OCI-M1 (cell line): ENCODE data around the gene OOSP4B.
"Not testable (repeated sequence)": the region's sequence is repeated elsewhere in the genome, so short reads cannot be mapped to it uniquely, and the experiment has no call there.

ENCODE experiments used
- DNase-seq: peaks from one replicate; lab custom pipeline; 2025; lab: John Stamatoyannopoulos, UW

Gene OOSP4B

GRCh38 chr11:60016881-60017280 is at the start of gene OOSP4B:
OOSP4B (plus strand) TSS chr11:60017181.
- no peak for DNase-seq

- peak; percentile 97 for DNase-seq
Observed at GRCh38 chr11:59967677-59968394, 49.1 kb upstream of the OOSP4B start.

- DNase-seq: no peak
Observed at GRCh38 chr11:59968395-59968783, 48.6 kb upstream of the OOSP4B start.

- no peak for DNase-seq
Observed at GRCh38 chr11:59973097-59973496, 43.9 kb upstream of the OOSP4B start.

GRCh38 chr11:59981106-59981770 is 35.7 kb upstream of the OOSP4B start:
- no peak for DNase-seq

GRCh38 chr11:59982037-59982436 is 34.9 kb upstream of the OOSP4B start:
- DNase-seq: peak; percentile 38

GRCh38 chr11:59983212-59983611 is 33.8 kb upstream of the OOSP4B start:
- DNase-seq: no peak

GRCh38 chr11:59984368-59984767 is 32.6 kb upstream of the OOSP4B start:
- no peak for DNase-seq

GRCh38 chr11:59990421-59990820 is 26.6 kb upstream of the OOSP4B start:
- DNase-seq: no peak

- DNase-seq: peak; percentile 75
Observed at GRCh38 chr11:59992425-59992824, 24.6 kb upstream of the OOSP4B start.

GRCh38 chr11:59997800-59998199 is 19.2 kb upstream of the OOSP4B start:
- DNase-seq: no peak

- no peak for DNase-seq
Observed at GRCh38 chr11:59999691-60000090, 17.3 kb upstream of the OOSP4B start.

- no peak for DNase-seq
Observed at GRCh38 chr11:60003729-60004128, 13.3 kb upstream of the OOSP4B start.

- no peak for DNase-seq
Observed at GRCh38 chr11:60005360-60005759, 11.6 kb upstream of the OOSP4B start.

GRCh38 chr11:60018058-60018457 is 1.1 kb downstream of the OOSP4B start:
- no peak for DNase-seq

- not testable (repeated sequence) for DNase-seq
Observed at GRCh38 chr11:60020376-60020775, 3.4 kb downstream of the OOSP4B start.

GRCh38 chr11:60029015-60029632 is 12.1 kb downstream of the OOSP4B start:
- DNase-seq: no peak

GRCh38 chr11:60040109-60040508 is 23.1 kb downstream of the OOSP4B start, which contains the start of gene OOSP2:
OOSP2 (plus strand) TSS chr11:60040409; CDS start chr11:60040460, 51 bp downstream.
- DNase-seq: no peak

GRCh38 chr11:60050422-60050821 is 33.4 kb downstream of the OOSP4B start:
- DNase-seq: not testable (repeated sequence)

GRCh38 chr11:60050839-60051238 is 33.9 kb downstream of the OOSP4B start:
- DNase-seq: not testable (repeated sequence)

- peak; percentile 96 for DNase-seq
Observed at GRCh38 chr11:60056349-60056969, 39.5 kb downstream of the OOSP4B start, which contains the start of gene MS4A3. MS4A3 (plus strand) TSS chr11:60056665; CDS start chr11:60061161, 4,496 bp downstream.

GRCh38 chr11:60059052-60059451 is 42.1 kb downstream of the OOSP4B start:
- DNase-seq: no peak
